H1 (cell line): ENCODE results near the gene TEAD1. TPM values are rescaled to one million over a fixed set of nuclear protein-coding genes. Genes with fewer than 3 reads are reported as not detected.

Source experiments
- CTCF ChIA-PET: fragments of 300-600 bp; sonication (Branson Sonifier 250); formaldehyde crosslinking; loops from one replicate; lab custom pipeline; 2021; ENCODE audit not compliant: partially characterized antibody; lab: Charles Lee
- POLR2A ChIA-PET: fragments of 300-600 bp; sonication (Branson Sonifier 250); formaldehyde crosslinking; loops from one replicate; lab custom pipeline; 2021; ENCODE audit warnings: inconsistent platforms; ENCODE audit not compliant: partially characterized antibody; lab: Charles Lee
- DNase-seq, 2 experiments: peaks; one replicate each; pipeline versions ENCODE4 v3.0.0 to v3.0.0-alpha.2; 2010 to 2022; ENCODE audit warnings: low spot score in 2 of 2, low read depth in 1 of 2, mixed read lengths in 1 of 2
- FAIRE-seq: peaks from 2 replicates; lab custom pipeline; 2011; peaks lifted over from hg19 to GRCh38; lab: Jason Lieb, UNC
- H2AFZ ChIP-seq: 2 replicates; pipeline ENCODE4 v1.8.1; 2012; ENCODE audit warnings: low read length, inconsistent platforms
- H2AK5ac ChIP-seq: 2 replicates; pipeline ENCODE4 v1.6.1; 2013; ENCODE audit warnings: low read depth, low read length
- H2BK120ac ChIP-seq: replicated peaks from 2 replicates; pipeline ENCODE3; 2013; ENCODE audit warnings: low read depth, low read length, inconsistent platforms
- H2BK12ac ChIP-seq: 2 replicates; pipeline ENCODE4 v1.6.1; 2013; ENCODE audit warnings: low read depth, low read length
- H2BK15ac ChIP-seq: 2 replicates; pipeline ENCODE4 v1.6.1; 2013; ENCODE audit warnings: low read length
- H2BK20ac ChIP-seq: 2 replicates; pipeline ENCODE4 v1.6.1; 2013; ENCODE audit warnings: low read length
- H2BK5ac ChIP-seq: 2 replicates; pipeline ENCODE4 v1.6.1; 2013; ENCODE audit warnings: low read depth, low read length
- H3K14ac ChIP-seq: 2 replicates; pipeline ENCODE4 v1.6.1; 2013; ENCODE audit warnings: inconsistent platforms; ENCODE audit not compliant: insufficient read length
- H3K18ac ChIP-seq: 2 replicates; pipeline ENCODE4 v1.6.1; 2013; ENCODE audit warnings: low read length; ENCODE audit errors: extremely low read depth
- H3K23ac ChIP-seq: 2 replicates; pipeline ENCODE4 v1.6.1; 2013; ENCODE audit warnings: inconsistent platforms; ENCODE audit not compliant: insufficient read length
- H3K23me2 ChIP-seq: 2 replicates; pipeline ENCODE4 v1.6.1; 2013; ENCODE audit warnings: low read depth, low read length
- H3K27ac ChIP-seq: 2 replicates; pipeline ENCODE4 v1.6.1; 2011; ENCODE audit warnings: low read depth, low read length, inconsistent platforms
- H3K27me3 ChIP-seq, 4 experiments: replicated peaks in 1 of 4; 1 replicate in 1 of 4; 2 replicates in 3 of 4; pipeline versions ENCODE4 v1.6.1 to v1.8.1; 2011 to 2013; ENCODE audit warnings: low read length in 3 of 4, mild to moderate bottlenecking in 3 of 4, inconsistent platforms in 2 of 4, mixed read lengths in 2 of 4, moderate library complexity in 1 of 4; ENCODE audit not compliant: control insufficient read depth in 3 of 4, insufficient read depth in 3 of 4; ENCODE audit errors: extremely low read depth in 1 of 4
- H3K36me3 ChIP-seq, 4 experiments: 2 replicates each; pipeline versions ENCODE4 v1.6.1 to v1.8.1; 2011 to 2013; ENCODE audit warnings: mild to moderate bottlenecking in 4 of 4, low read length in 3 of 4, moderate library complexity in 2 of 4, control low read depth in 1 of 4, inconsistent platforms in 1 of 4; ENCODE audit not compliant: insufficient read depth in 4 of 4, control insufficient read depth in 2 of 4
- H3K4ac ChIP-seq: replicated peaks from 2 replicates; pipeline ENCODE3; 2013; ENCODE audit warnings: low read length, low read depth, mixed read lengths, inconsistent platforms; ENCODE audit not compliant: insufficient read length
- H3K4me1 ChIP-seq, 4 experiments: replicated peaks in 1 of 4; 1 replicate in 1 of 4; 2 replicates in 3 of 4; pipeline versions ENCODE4 v1.6.1 to v1.8.1; 2011 to 2013; ENCODE audit warnings: low read length in 3 of 4, inconsistent platforms in 2 of 4, mixed read lengths in 1 of 4; ENCODE audit not compliant: insufficient read depth in 4 of 4, control insufficient read depth in 3 of 4
- H3K4me2 ChIP-seq, 2 experiments: 2 replicates each; pipeline versions ENCODE4 v1.6.1 to v1.8.1; 2011 to 2013; ENCODE audit warnings: low read depth in 2 of 2, low read length in 2 of 2, control low read depth in 1 of 2, inconsistent platforms in 1 of 2, mild to moderate bottlenecking in 1 of 2; ENCODE audit not compliant: insufficient read depth in 1 of 2
- H3K4me3 ChIP-seq, 4 experiments: fragments of 200-600, 300-600 bp in 1 of 4; sonication (generic), shearing (Covaris generic), sonication (Bioruptor Twin) in 1 of 4; 2 replicates each; pipeline versions ENCODE4 v1.5.1 to v1.8.1; 2011 to 2016; ENCODE audit warnings: low read length in 4 of 4, low read depth in 3 of 4, control low read depth in 2 of 4, inconsistent platforms in 2 of 4, mild to moderate bottlenecking in 2 of 4, mixed read lengths in 1 of 4, moderate library complexity in 1 of 4; ENCODE audit not compliant: insufficient read depth in 2 of 4; ENCODE audit errors: extremely low read depth in 1 of 4
- H3K56ac ChIP-seq: replicated peaks from 2 replicates; pipeline ENCODE3; 2013; ENCODE audit warnings: low read depth, mild to moderate bottlenecking, mixed read lengths, low read length, inconsistent platforms; ENCODE audit not compliant: insufficient read length
- H3K79me1 ChIP-seq: 2 replicates; pipeline ENCODE4 v1.6.1; 2013; ENCODE audit warnings: low read depth, low read length, control low read depth
- H3K79me2 ChIP-seq, 2 experiments: 2 replicates each; pipeline versions ENCODE4 v1.6.1 to v1.8.1; 2012 to 2013; ENCODE audit warnings: low read length in 2 of 2, mild to moderate bottlenecking in 2 of 2, inconsistent platforms in 1 of 2; ENCODE audit not compliant: insufficient read depth in 2 of 2, control insufficient read depth in 1 of 2
- H3K9ac ChIP-seq, 4 experiments: replicated peaks in 1 of 4; 1 replicate in 1 of 4; 2 replicates in 3 of 4; pipeline versions ENCODE4 v1.6.1 to v1.8.1; 2011 to 2013; ENCODE audit warnings: low read depth in 3 of 4, low read length in 3 of 4, control low read depth in 2 of 4, mild to moderate bottlenecking in 2 of 4, moderate library complexity in 2 of 4, inconsistent platforms in 1 of 4; ENCODE audit errors: extremely low read depth in 1 of 4
- H3K9me3 ChIP-seq, 2 experiments: 2 replicates each; pipeline versions ENCODE4 v1.6.1 to v1.8.1; 2012 to 2013; ENCODE audit warnings: mild to moderate bottlenecking in 2 of 2, moderate library complexity in 2 of 2, control low read depth in 1 of 2, inconsistent platforms in 1 of 2, low read depth in 1 of 2, low read length in 1 of 2, mixed read lengths in 1 of 2; ENCODE audit not compliant: insufficient read depth in 2 of 2
- H4K20me1 ChIP-seq, 2 experiments: replicated peaks in 1 of 2; 2 replicates each; pipeline versions ENCODE3 to v1.8.1; 2011 to 2013; ENCODE audit warnings: inconsistent platforms in 2 of 2, low read length in 2 of 2, mild to moderate bottlenecking in 1 of 2; ENCODE audit not compliant: insufficient read depth in 2 of 2, control insufficient read depth in 1 of 2
- H4K5ac ChIP-seq: 2 replicates; pipeline ENCODE4 v1.6.1; 2013; ENCODE audit warnings: low read length, low read depth, mixed read lengths, inconsistent platforms; ENCODE audit not compliant: insufficient read length
- H4K8ac ChIP-seq: 2 replicates; pipeline ENCODE4 v1.8.0; 2013; ENCODE audit warnings: mild to moderate bottlenecking, moderate library complexity, low read length, inconsistent platforms; ENCODE audit not compliant: insufficient read depth; ENCODE audit errors: extremely low read depth
- H4K91ac ChIP-seq: replicated peaks from 2 replicates; pipeline ENCODE3; 2013; ENCODE audit warnings: low read length, mixed read lengths, inconsistent platforms; ENCODE audit not compliant: insufficient read length
- RBBP5 ChIP-seq: IDR thresholded peaks from 2 replicates; pipeline ENCODE4 v1.7.1; 2012; ENCODE audit warnings: low read depth, mild to moderate bottlenecking, inconsistent platforms, low read length, moderate library complexity, borderline replicate concordance
- SIRT6 ChIP-seq: IDR thresholded peaks from one replicate; pipeline ENCODE4 v1.7.1; 2012; ENCODE audit warnings: low read length, inconsistent platforms
- TAF1 ChIP-seq: IDR thresholded peaks from 2 replicates; pipeline ENCODE4 v1.6.1; 2011; ENCODE audit warnings: mild to moderate bottlenecking, low read depth, low read length
- ZNF274 ChIP-seq: IDR thresholded peaks from 2 replicates; pipeline ENCODE4 v1.7.0; 2012; ENCODE audit warnings: low read length, borderline replicate concordance; ENCODE audit errors: extremely low read depth
- WGBS, 2 experiments: shearing (Covaris generic) in 1 of 2; methylation state at CpG; one replicate each; pipeline versions ENCODE4 v1.1.6 to v1.1.7; 2013 to 2015; ENCODE audit warnings: low lambda C conversion rate in 2 of 2, mixed read lengths in 2 of 2, inconsistent platforms in 1 of 2, low coverage in 1 of 2, missing lambda C conversion rate in 1 of 2; ENCODE audit not compliant: insufficient replicate concordance in 2 of 2, insufficient coverage in 1 of 2, insufficient read length in 1 of 2; ENCODE audit errors: extremely low coverage in 1 of 2, missing lambda C conversion rate in 1 of 2; 5-methylcytosine and 5-hydroxymethylcytosine counted together
- polyA plus RNA-seq, 7 experiments: library from polyadenylated mRNA; depleted of rRNA in 3 of 7; stranded (reverse) in 5 of 7; unstranded in 2 of 7; fragments of >200 nt in 5 of 7; fragments of 200-250 nt in 2 of 7; gene quantifications; 1 replicate in 5 of 7; 2 replicates in 1 of 7; 4 replicates in 1 of 7; pipeline versions ENCODE4 v1.2.1 to v1.2.3, GENCODE V29; 2011 to 2013; ENCODE audit warnings: missing spikeins in 2 of 7, mixed read lengths in 2 of 7
- total RNA-seq: library from RNA; stranded (reverse); fragmentation: NEBNext Ultra II Directional; extraction: Animal tissue kit (Norgen Biotek cat#: 25700); gene quantifications from 2 replicates; pipeline ENCODE4 v1.2.1, GENCODE V29; 2021

Gene TEAD1
- total and polyA plus RNA-seq, 2 of the 8 experiments (the other 6 are each of a cell fraction or from before 2014, with no cell fraction given), result 15.6 to 67.4 TPM

- Histone ChIP-seq H3K9me3 (no peaks in the 10 kb centered on the region), H3K23ac (no peak overlapping the region), H3K14ac (no peak overlapping the region), H3K4ac (no peak overlapping the region), H3K27ac (no peak overlapping the region), H3K9ac (no peak overlapping the region), H3K23me2 (no peaks in the 10 kb centered on the region), H4K91ac (no peak overlapping the region), H3K27me3 (no peaks in the 10 kb centered on the region), H3K18ac (no peak overlapping the region), H2BK5ac (no peak overlapping the region), H4K8ac (no peak overlapping the region), H2BK12ac (no peak overlapping the region), H3K56ac (no peak overlapping the region), H3K4me3 (no peak overlapping the region), H3K79me2 (no peaks in the 10 kb centered on the region), H2BK20ac (no peak overlapping the region), H2BK120ac (no peak overlapping the region), H2AFZ (no peak overlapping the region), H3K4me1 (no peaks in the 10 kb centered on the region), H4K20me1 (peaks cover 0 to 1% of the 10 kb centered on the region in 2 experiments), H2BK15ac (no peak overlapping the region), H3K4me2 (no peak overlapping the region), H4K5ac (no peak overlapping the region), H3K36me3 (peaks cover 2 to 28% (median 15%) of the 10 kb centered on the region in 4 experiments; a peak in 5 of 8 replicates), H2AK5ac (no peak overlapping the region), H3K79me1 (no peaks in the 10 kb centered on the region)
- POLR2A ChIA-PET, result no interaction called here
- DNase-seq (no peak), FAIRE-seq (no peak)
- TF ChIP-seq ZNF274, result no peak
- TF ChIP-seq TAF1, result no peak
- no peak for TF ChIP-seq RBBP5
- no peak for TF ChIP-seq SIRT6
- WGBS, 2 experiments, result 87% methylated on average over 4 of the region's 4 CpGs; no CpG with 5 or more reads in 1 of the 2 experiments
- CTCF ChIA-PET, result interaction anchor here (1.0 to 1.2 kb wide), 2 partner anchors 22 to 655 kb away, joined by 3 to 4 read pairs; no protein-coding TSS in a partner anchor
Measured at GRCh38 chr11:12941671-12942070, 267.4 kb downstream of the TEAD1 start.
